Peyer's patch (tissue), 4 donors: ENCODE results near the gene CREB3L2.

ENCODE experiments used
- POLR2A ChIP-seq, 2 donors: fragments of 450-650 bp; IDR thresholded peaks; one replicate each; pipeline ENCODE4 v1.5.1; 2017; ENCODE audit warnings: antibody characterized with exemption in 2 of 2, mild to moderate bottlenecking in 2 of 2, moderate library complexity in 2 of 2
- TF ChIP-seq, protein P1 (sequence below), 6 experiments: fragments of 450-650 bp in 4 of 6; fragments of 200-600 bp in 2 of 6; sonication (generic) in 1 of 6; IDR thresholded peaks; one replicate each; pipeline ENCODE4 v1.5.1; 2017 to 2019; ENCODE audit warnings: antibody characterized with exemption in 6 of 6, mild to moderate bottlenecking in 3 of 6, moderate library complexity in 1 of 6

DNA sequence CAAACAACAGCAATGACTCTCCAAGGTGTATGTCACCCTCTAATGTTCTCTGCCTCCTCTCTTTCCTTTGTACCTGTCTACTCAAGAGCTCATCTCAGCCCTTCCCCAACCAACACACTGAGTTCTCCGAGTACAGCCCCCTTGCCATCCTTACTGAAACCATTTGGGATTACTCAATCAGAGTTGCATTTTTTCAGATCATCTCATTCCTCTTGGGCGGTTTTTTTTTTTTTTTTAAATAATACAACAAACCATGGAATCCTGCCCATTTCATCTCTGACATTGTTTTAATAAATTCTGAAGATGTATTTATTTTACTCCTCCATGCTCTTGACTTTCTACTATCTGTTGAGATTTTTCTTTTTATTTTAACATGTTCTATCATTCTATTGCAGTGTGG, 4.2 kb upstream of the CREB3L2 start:
- TF ChIP-seq, protein P1, sequence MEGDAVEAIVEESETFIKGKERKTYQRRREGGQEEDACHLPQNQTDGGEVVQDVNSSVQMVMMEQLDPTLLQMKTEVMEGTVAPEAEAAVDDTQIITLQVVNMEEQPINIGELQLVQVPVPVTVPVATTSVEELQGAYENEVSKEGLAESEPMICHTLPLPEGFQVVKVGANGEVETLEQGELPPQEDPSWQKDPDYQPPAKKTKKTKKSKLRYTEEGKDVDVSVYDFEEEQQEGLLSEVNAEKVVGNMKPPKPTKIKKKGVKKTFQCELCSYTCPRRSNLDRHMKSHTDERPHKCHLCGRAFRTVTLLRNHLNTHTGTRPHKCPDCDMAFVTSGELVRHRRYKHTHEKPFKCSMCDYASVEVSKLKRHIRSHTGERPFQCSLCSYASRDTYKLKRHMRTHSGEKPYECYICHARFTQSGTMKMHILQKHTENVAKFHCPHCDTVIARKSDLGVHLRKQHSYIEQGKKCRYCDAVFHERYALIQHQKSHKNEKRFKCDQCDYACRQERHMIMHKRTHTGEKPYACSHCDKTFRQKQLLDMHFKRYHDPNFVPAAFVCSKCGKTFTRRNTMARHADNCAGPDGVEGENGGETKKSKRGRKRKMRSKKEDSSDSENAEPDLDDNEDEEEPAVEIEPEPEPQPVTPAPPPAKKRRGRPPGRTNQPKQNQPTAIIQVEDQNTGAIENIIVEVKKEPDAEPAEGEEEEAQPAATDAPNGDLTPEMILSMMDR (IDR thresholded peaks at IDR 0.05) = no peak
- no peak for TF ChIP-seq POLR2A (IDR thresholded peaks at IDR 0.05)
